T-helper 1 cell treated with Interleukin-12 subunit alpha and Interleukin-12 subunit beta and Interleukin-4 antibody, amounts not matched to agents 30 μg/mL and 1 μg/mL, for 36 hours (primary cell): ENCODE data around the gene EVC.
A peak's percentile ranks its signal among the peaks of the same experiment; 100 is the strongest.

Experiments used
- H3K27ac Mint-ChIP-seq: one replicate; pipeline ENCODE4 v1.8.0; 2021; ENCODE audit warnings: mild to moderate bottlenecking, mixed read lengths
- H3K27me3 Mint-ChIP-seq: one replicate; pipeline ENCODE4 v1.8.0; 2021; ENCODE audit warnings: low read depth, mixed read lengths
- H3K36me3 Mint-ChIP-seq: one replicate; pipeline ENCODE4 v1.8.0; 2021; ENCODE audit warnings: low read depth, mixed read lengths
- H3K4me1 Mint-ChIP-seq: one replicate; pipeline ENCODE4 v1.8.0; 2021; ENCODE audit warnings: low read depth, mixed read lengths
- H3K4me3 Mint-ChIP-seq: one replicate; pipeline ENCODE4 v1.8.0; 2021; ENCODE audit warnings: mild to moderate bottlenecking, moderate library complexity, mixed read lengths
- H3K9me3 Mint-ChIP-seq: one replicate; pipeline ENCODE4 v1.8.0; 2021; ENCODE audit warnings: mixed read lengths

EVC gene

DNA sequence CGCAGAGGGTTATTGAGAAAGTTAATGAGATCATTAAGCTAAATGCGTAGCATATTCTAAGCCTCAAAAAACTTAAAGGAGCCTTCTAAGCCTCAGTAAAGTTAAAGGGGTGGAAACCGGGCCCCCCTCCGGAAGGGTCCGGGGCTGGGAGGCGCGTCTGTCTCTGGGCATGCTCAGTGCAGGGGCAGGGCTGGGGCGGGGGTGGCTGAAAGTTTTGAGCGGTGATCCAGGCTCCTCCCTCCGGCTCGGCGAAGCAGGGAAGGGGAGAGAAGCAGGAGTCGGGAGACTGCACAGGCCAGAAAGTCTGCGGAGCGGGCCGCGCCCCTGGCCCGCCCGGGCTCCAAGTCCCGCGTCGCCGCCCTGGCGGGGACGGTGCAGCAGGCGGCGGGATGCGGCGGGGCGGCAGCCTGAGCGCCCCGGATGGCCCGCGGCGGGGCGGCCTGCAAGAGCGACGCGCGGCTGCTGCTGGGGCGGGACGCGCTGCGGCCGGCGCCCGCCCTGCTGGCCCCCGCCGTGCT lies at the start of gene EVC:
Gene EVC (plus strand): TSS at position 241 of the 518 bp plus-strand sequence. CDS start 180 bp downstream, at position 421.
- no peaks in the 10 kb centered on the region for H3K36me3 Mint-ChIP-seq
- peak within 1 kb of the TSS; percentile 74 for H3K4me3 Mint-ChIP-seq
- peaks cover 49% of the 10 kb centered on the region for H3K27me3 Mint-ChIP-seq
- H3K9me3 Mint-ChIP-seq = peaks cover 11% of the 10 kb centered on the region
- no peak within 1 kb of the TSS for H3K27ac Mint-ChIP-seq
- H3K4me1 Mint-ChIP-seq = peaks cover 8% of the 10 kb centered on the region

GRCh38 chr4:5661237-5661636 lies 49.8 kb upstream of the EVC start:
- Mint-ChIP-seq H3K27ac (no peak overlapping the region), H3K9me3 (peaks cover 8% of the 10 kb centered on the region), H3K4me1 (no peaks in the 10 kb centered on the region), H3K36me3 (no peaks in the 10 kb centered on the region), H3K4me3 (no peak overlapping the region), H3K27me3 (no peaks in the 10 kb centered on the region)

GRCh38 chr4:5662555-5662954 lies 48.4 kb upstream of the EVC start:
- Mint-ChIP-seq H3K4me3 (no peak overlapping the region), H3K4me1 (no peaks in the 10 kb centered on the region), H3K36me3 (no peaks in the 10 kb centered on the region), H3K27me3 (no peaks in the 10 kb centered on the region), H3K9me3 (peaks cover 12% of the 10 kb centered on the region), H3K27ac (peak overlapping the region; percentile 58)

DNA sequence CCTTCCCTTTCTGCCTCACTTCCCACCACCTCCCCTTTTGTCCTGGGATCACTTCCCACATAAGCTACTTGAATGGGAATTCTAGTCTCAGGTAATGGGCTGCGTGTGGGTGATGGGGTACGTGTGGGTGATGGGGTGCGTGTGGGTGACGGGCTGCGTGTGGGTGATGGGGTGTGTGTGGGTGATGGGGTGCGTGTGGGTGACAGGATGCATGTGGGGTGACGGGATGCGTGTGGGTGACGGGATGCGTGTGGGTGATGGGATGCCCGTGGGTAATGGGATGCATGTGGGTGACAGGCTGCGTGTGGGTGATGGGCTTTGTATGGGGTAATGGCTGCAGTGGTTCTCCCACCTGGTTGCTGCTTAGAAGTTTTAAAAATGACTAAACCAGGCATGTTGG lies 46.2 kb upstream of the EVC start:
- no peak overlapping the region for H3K4me3 Mint-ChIP-seq
- no peak overlapping the region for H3K27ac Mint-ChIP-seq
- peaks cover 12% of the 10 kb centered on the region for H3K9me3 Mint-ChIP-seq
- no peaks in the 10 kb centered on the region for H3K27me3 Mint-ChIP-seq
- H3K4me1 Mint-ChIP-seq = no peaks in the 10 kb centered on the region
- H3K36me3 Mint-ChIP-seq = no peaks in the 10 kb centered on the region

DNA sequence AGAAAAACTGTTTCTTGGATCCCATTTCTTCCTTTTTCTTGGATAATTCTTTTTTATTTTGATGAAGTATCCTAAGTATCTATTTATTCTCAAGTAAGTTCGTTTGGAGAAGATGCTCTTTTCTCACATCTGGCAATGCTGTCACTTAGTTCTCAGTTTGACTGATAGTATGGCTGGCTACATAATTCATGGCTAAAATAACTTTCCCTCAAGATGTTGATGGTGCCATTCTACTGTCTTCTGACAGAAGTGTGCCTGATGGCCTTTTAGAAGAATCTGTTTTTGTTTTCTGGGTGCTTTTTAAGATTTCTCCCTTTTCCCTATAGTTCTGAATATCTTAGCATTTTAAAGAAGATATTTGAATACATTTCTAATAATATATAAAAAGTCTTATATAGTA lies 44.3 kb upstream of the EVC start:
- no peak overlapping the region for H3K4me3 Mint-ChIP-seq
- peaks cover 8% of the 10 kb centered on the region for H3K9me3 Mint-ChIP-seq
- H3K27me3 Mint-ChIP-seq = no peaks in the 10 kb centered on the region
- H3K4me1 Mint-ChIP-seq = no peaks in the 10 kb centered on the region
- no peaks in the 10 kb centered on the region for H3K36me3 Mint-ChIP-seq
- no peak overlapping the region for H3K27ac Mint-ChIP-seq

DNA sequence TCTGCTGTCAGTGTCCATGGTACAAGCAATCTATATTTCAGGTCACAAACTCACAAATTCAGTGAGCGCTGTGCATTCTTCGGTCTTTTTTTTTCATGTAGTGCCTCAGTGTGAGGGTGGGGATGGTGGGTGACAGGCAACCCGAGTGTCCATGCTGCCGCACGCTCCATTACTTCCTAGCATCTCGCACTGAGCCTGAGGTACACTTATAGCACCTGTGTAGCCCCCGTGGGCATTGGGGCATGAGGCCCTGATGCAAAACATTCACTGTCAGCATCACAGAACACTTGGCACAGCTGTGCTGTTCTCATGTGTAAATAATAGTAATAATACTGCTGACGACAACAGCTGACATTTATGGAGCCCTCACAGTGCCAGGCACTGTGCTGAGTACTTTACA lies 34.2 kb upstream of the EVC start:
- Mint-ChIP-seq H3K27ac (no peak overlapping the region), H3K4me3 (no peak overlapping the region), H3K36me3 (no peaks in the 10 kb centered on the region), H3K9me3 (no peaks in the 10 kb centered on the region), H3K4me1 (no peaks in the 10 kb centered on the region), H3K27me3 (no peaks in the 10 kb centered on the region)

- Mint-ChIP-seq H3K36me3 (no peaks in the 10 kb centered on the region), H3K9me3 (no peaks in the 10 kb centered on the region), H3K4me3 (no peak overlapping the region), H3K27ac (no peak overlapping the region), H3K4me1 (no peaks in the 10 kb centered on the region), H3K27me3 (no peaks in the 10 kb centered on the region)
Observed at GRCh38 chr4:5678977-5679376, 32.0 kb upstream of the EVC start.

- H3K27ac Mint-ChIP-seq = no peak overlapping the region
- no peaks in the 10 kb centered on the region for H3K9me3 Mint-ChIP-seq
- H3K36me3 Mint-ChIP-seq = no peaks in the 10 kb centered on the region
- H3K4me1 Mint-ChIP-seq = no peaks in the 10 kb centered on the region
- H3K27me3 Mint-ChIP-seq = no peaks in the 10 kb centered on the region
- no peak overlapping the region for H3K4me3 Mint-ChIP-seq
Observed at GRCh38 chr4:5683566-5683965, 27.4 kb upstream of the EVC start.

- Mint-ChIP-seq H3K9me3 (no peaks in the 10 kb centered on the region), H3K27ac (no peak overlapping the region), H3K27me3 (no peaks in the 10 kb centered on the region), H3K4me3 (no peak overlapping the region), H3K36me3 (no peaks in the 10 kb centered on the region), H3K4me1 (no peaks in the 10 kb centered on the region)
Observed at GRCh38 chr4:5685296-5685695, 25.7 kb upstream of the EVC start.

DNA sequence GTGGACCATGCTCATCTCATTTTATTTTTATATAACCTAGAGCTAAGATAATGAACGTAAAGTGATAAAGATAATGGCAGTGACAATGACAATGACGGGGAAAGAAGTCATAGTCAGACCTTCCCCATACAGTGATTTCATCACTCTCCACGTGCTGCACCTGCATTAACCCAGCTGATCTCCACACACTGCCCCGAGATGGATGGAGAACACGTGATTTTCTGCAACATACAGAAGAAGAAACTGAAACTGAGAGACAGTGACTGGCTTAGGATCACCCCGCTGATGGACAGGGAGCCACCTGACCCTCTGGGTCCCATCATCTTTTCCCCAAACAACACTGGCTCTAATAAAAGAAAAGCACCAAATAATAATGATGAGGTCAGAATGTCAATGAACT lies 24.7 kb upstream of the EVC start:
- no peaks in the 10 kb centered on the region for H3K9me3 Mint-ChIP-seq
- H3K27me3 Mint-ChIP-seq = no peaks in the 10 kb centered on the region
- H3K4me3 Mint-ChIP-seq = no peak overlapping the region
- no peaks in the 10 kb centered on the region for H3K36me3 Mint-ChIP-seq
- H3K27ac Mint-ChIP-seq = no peak overlapping the region
- H3K4me1 Mint-ChIP-seq = no peaks in the 10 kb centered on the region

GRCh38 chr4:5689065-5689464 lies 21.9 kb upstream of the EVC start:
- Mint-ChIP-seq H3K4me3 (no peak overlapping the region), H3K27me3 (no peaks in the 10 kb centered on the region), H3K27ac (no peak overlapping the region), H3K4me1 (no peaks in the 10 kb centered on the region), H3K9me3 (no peaks in the 10 kb centered on the region), H3K36me3 (no peaks in the 10 kb centered on the region)

GRCh38 chr4:5691491-5692132 lies 19.4 kb upstream of the EVC start:
- no peaks in the 10 kb centered on the region for H3K9me3 Mint-ChIP-seq
- H3K4me3 Mint-ChIP-seq = no peak overlapping the region
- no peak overlapping the region for H3K27ac Mint-ChIP-seq
- no peaks in the 10 kb centered on the region for H3K27me3 Mint-ChIP-seq
- no peaks in the 10 kb centered on the region for H3K4me1 Mint-ChIP-seq
- H3K36me3 Mint-ChIP-seq = no peaks in the 10 kb centered on the region

GRCh38 chr4:5693871-5694270 lies 17.1 kb upstream of the EVC start:
- Mint-ChIP-seq H3K9me3 (no peaks in the 10 kb centered on the region), H3K4me1 (no peaks in the 10 kb centered on the region), H3K36me3 (no peaks in the 10 kb centered on the region), H3K4me3 (no peak overlapping the region), H3K27me3 (no peaks in the 10 kb centered on the region), H3K27ac (no peak overlapping the region)

DNA sequence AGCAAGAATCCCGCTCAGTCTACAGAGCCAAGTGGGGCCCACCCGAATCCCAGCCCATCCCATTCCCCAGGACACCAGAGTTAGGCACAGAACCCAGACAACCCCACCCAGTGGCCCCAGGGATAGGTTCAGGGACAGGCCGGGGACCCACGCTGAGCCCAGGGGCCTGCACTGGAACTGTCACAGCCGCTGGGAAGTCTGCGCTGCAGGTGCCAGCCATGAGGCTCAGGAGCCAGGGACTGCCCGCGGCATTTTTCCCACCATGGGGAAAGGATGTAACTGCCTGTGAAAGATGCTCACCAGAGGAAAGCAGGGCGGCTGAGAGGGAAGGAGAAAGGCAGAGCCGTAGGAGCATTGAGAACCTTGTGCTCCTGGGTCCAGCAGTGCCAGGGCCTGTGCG lies 14.7 kb upstream of the EVC start:
- H3K9me3 Mint-ChIP-seq = peaks cover 4% of the 10 kb centered on the region
- no peak overlapping the region for H3K4me3 Mint-ChIP-seq
- H3K4me1 Mint-ChIP-seq = no peaks in the 10 kb centered on the region
- no peaks in the 10 kb centered on the region for H3K36me3 Mint-ChIP-seq
- no peaks in the 10 kb centered on the region for H3K27me3 Mint-ChIP-seq
- H3K27ac Mint-ChIP-seq = no peak overlapping the region

- Mint-ChIP-seq H3K9me3 (peaks cover 15% of the 10 kb centered on the region), H3K27ac (no peak overlapping the region), H3K36me3 (no peaks in the 10 kb centered on the region), H3K27me3 (no peaks in the 10 kb centered on the region), H3K4me1 (no peaks in the 10 kb centered on the region), H3K4me3 (no peak overlapping the region)
Observed at GRCh38 chr4:5700459-5700858, 10.5 kb upstream of the EVC start.

- H3K4me1 Mint-ChIP-seq = peaks cover 2% of the 10 kb centered on the region
- H3K9me3 Mint-ChIP-seq = peaks cover 15% of the 10 kb centered on the region
- no peak overlapping the region for H3K27ac Mint-ChIP-seq
- H3K27me3 Mint-ChIP-seq = peaks cover 9% of the 10 kb centered on the region
- no peaks in the 10 kb centered on the region for H3K36me3 Mint-ChIP-seq
- H3K4me3 Mint-ChIP-seq = no peak overlapping the region
Observed at GRCh38 chr4:5701971-5702370, 9.0 kb upstream of the EVC start.
